Umbilical cord (tissue), 2 donors: ENCODE data around the gene GOLGA6D. TPM values are rescaled to one million over a fixed set of nuclear protein-coding genes. Genes with fewer than 3 reads are reported as not detected.
"Not testable (repeated sequence)": the region's sequence is repeated elsewhere in the genome, so short reads cannot be mapped to it uniquely, and the experiment has no call there.

ENCODE experiments used
- DNase-seq: peaks from one replicate; pipeline ENCODE4 v3.0.0-alpha.2; 2015; ENCODE audit warnings: low spot score
- total RNA-seq: library from RNA; depleted of rRNA; stranded (reverse); fragments of >200 nt; gene quantifications from one replicate; pipeline ENCODE4 v1.2.3, GENCODE V29; 2014; ENCODE audit warnings: low replicate concordance; ENCODE audit not compliant: insufficient read depth

The GOLGA6D gene
- 1.9 TPM for total RNA-seq

- DNase-seq = not testable (repeated sequence)
These were observed at the start of gene GOLGA6D for GRCh38 chr15:75282572-75282971. Gene GOLGA6D (plus strand): TSS chr15:75282835. CDS start chr15:75282876, 41 bp downstream.

GRCh38 chr15:75233504-75234190 lies 49.0 kb upstream of the GOLGA6D start:
- DNase-seq = no peak

- DNase-seq = no peak
These were observed 48.3 kb upstream of the GOLGA6D start for GRCh38 chr15:75234191-75234810.

- no peak for DNase-seq
These were observed 47.5 kb upstream of the GOLGA6D start for GRCh38 chr15:75235051-75235673.

- DNase-seq = no peak
These were observed 46.6 kb upstream of the GOLGA6D start for GRCh38 chr15:75235760-75236729.

- no peak for DNase-seq
These were observed 45.2 kb upstream of the GOLGA6D start for GRCh38 chr15:75237316-75237982.

GRCh38 chr15:75238150-75238549 lies 44.5 kb upstream of the GOLGA6D start:
- DNase-seq = no peak

GRCh38 chr15:75245741-75246140 lies 36.9 kb upstream of the GOLGA6D start:
- not testable (repeated sequence) for DNase-seq

GRCh38 chr15:75248991-75249390 lies 33.6 kb upstream of the GOLGA6D start:
- DNase-seq = not testable (repeated sequence)

GRCh38 chr15:75249726-75250125 lies 32.9 kb upstream of the GOLGA6D start:
- no peak for DNase-seq

GRCh38 chr15:75251343-75251742 lies 31.3 kb upstream of the GOLGA6D start:
- DNase-seq = not testable (repeated sequence)

- not testable (repeated sequence) for DNase-seq
These were observed 30.4 kb upstream of the GOLGA6D start for GRCh38 chr15:75252285-75252684.

- DNase-seq = not testable (repeated sequence)
These were observed 24.6 kb upstream of the GOLGA6D start, which contains the start of gene GOLGA6C for GRCh38 chr15:75258034-75258433. Gene GOLGA6C (plus strand): TSS chr15:75258334. CDS start chr15:75258599, 265 bp downstream.

GRCh38 chr15:75258620-75259343 lies 23.9 kb upstream of the GOLGA6D start:
- not testable (repeated sequence) for DNase-seq

- DNase-seq = not testable (repeated sequence)
These were observed 22.8 kb upstream of the GOLGA6D start for GRCh38 chr15:75259873-75260272.

GRCh38 chr15:75273751-75274359 lies 8.8 kb upstream of the GOLGA6D start:
- DNase-seq = not testable (repeated sequence)

- DNase-seq = peak; percentile 0
These were observed 8.0 kb upstream of the GOLGA6D start for GRCh38 chr15:75274509-75275107.

- not testable (repeated sequence) for DNase-seq
These were observed 7.0 kb upstream of the GOLGA6D start for GRCh38 chr15:75275617-75276016.

- DNase-seq = not testable (repeated sequence)
These were observed 4.1 kb upstream of the GOLGA6D start for GRCh38 chr15:75278497-75278896.
